Progenitor cell of endocrine pancreas (in vitro differentiated cells): ENCODE data around the gene DCXR. TPM values are rescaled to one million over a fixed set of nuclear protein-coding genes. Genes with fewer than 3 reads are reported as not detected.

ENCODE experiments used
- DNase-seq: peaks from one replicate; pipeline ENCODE4 v3.0.0; 2021; ENCODE audit warnings: low spot score; ENCODE audit not compliant: unreplicated experiment
- H3K27ac Mint-ChIP-seq: 2 replicates; pipeline ENCODE4 v1.8.0; 2021; ENCODE audit warnings: mild to moderate bottlenecking, moderate library complexity, mixed read lengths
- H3K27me3 Mint-ChIP-seq: 2 replicates; pipeline ENCODE4 v1.8.0; 2021; ENCODE audit warnings: mixed read lengths
- H3K36me3 Mint-ChIP-seq: 2 replicates; pipeline ENCODE4 v1.8.0; 2022; ENCODE audit warnings: mixed read lengths; ENCODE audit not compliant: insufficient read depth
- H3K4me1 Mint-ChIP-seq: 2 replicates; pipeline ENCODE4 v1.8.0; 2021; ENCODE audit warnings: low read depth, mixed read lengths
- H3K4me3 Mint-ChIP-seq: 2 replicates; pipeline ENCODE4 v1.8.0; 2021; ENCODE audit warnings: low read depth, mild to moderate bottlenecking, moderate library complexity, mixed read lengths
- H3K9me3 Mint-ChIP-seq: 2 replicates; pipeline ENCODE4 v1.8.0; 2021; ENCODE audit warnings: low read depth, mixed read lengths
- long read RNA-seq: library from polyadenylated mRNA; unstranded; transcript quantifications from one replicate; pipeline ENCODE4 v2.0.0, GENCODE V29; 2020
- total RNA-seq: library from RNA; stranded (reverse); gene quantifications from 2 replicates; pipeline ENCODE4 v1.2.1, GENCODE V29; 2021
- TF ChIP-seq, protein P1 (sequence below): fragments of 200-600 bp; sonication (generic); IDR thresholded peaks from one replicate; pipeline ENCODE4 v1.5.0; 2021; ENCODE audit warnings: antibody characterized with exemption, mild to moderate bottlenecking; ENCODE audit not compliant: unreplicated experiment

The DCXR gene
- total RNA-seq, result 72.2 and 77.6 TPM in 2 replicates
- long read RNA-seq, partial matches to known transcripts, result 2 of 8 reads
- long read RNA-seq, other reads (novel, unspliced or antisense), result 2 of 8 reads

DNA sequence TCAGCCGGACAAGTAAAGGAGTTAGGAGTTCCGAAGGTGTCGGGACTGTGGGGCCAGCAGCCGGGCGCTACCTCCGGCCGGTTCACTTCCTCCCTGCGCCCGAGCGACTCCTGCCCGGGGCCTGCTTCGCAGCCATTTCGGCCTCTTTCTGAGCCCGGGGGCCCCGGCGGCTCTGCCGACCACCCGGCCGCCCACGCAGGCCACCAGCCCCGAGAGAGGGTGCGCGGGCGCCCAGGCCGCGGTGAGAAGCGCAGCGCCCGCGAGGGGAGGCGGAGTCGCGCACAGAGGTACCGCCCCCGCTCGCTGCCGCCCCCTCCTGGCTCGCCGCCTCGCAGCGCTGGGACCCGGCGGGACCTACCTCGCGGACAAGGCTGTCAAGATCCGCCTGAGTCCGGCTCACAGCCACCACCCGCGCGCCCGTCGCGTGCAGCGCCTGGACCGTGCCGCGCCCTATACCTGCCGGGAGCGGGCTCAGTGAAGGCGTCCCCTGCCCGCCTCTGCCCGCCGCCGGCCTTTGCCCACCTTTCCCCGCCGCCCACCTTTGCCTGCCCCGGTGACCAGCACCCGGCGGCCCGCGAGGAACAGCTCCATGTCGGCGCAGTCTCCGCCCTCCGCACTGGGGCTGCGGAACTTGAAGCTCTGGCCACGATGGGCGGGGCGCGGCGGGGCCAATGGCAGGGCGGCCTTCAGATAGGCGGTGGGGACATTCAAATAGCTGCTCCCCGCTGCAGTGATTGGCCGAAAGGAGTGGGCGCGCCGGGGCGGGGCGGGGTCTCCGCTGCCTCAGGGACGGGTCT is at the start of gene DCXR:
Gene DCXR, minus strand, starts transcription at position 606 of the 797 bp plus-strand sequence. Its CDS starts 15 bp downstream, at position 591.
- no peaks in the 10 kb centered on the region for H3K9me3 Mint-ChIP-seq
- DNase-seq, result peak; percentile 93
- H3K36me3 Mint-ChIP-seq, result peaks cover 7% of the 10 kb centered on the region
- peak within 1 kb of the TSS; percentile 92 for H3K27ac Mint-ChIP-seq
- TF ChIP-seq, protein P1, sequence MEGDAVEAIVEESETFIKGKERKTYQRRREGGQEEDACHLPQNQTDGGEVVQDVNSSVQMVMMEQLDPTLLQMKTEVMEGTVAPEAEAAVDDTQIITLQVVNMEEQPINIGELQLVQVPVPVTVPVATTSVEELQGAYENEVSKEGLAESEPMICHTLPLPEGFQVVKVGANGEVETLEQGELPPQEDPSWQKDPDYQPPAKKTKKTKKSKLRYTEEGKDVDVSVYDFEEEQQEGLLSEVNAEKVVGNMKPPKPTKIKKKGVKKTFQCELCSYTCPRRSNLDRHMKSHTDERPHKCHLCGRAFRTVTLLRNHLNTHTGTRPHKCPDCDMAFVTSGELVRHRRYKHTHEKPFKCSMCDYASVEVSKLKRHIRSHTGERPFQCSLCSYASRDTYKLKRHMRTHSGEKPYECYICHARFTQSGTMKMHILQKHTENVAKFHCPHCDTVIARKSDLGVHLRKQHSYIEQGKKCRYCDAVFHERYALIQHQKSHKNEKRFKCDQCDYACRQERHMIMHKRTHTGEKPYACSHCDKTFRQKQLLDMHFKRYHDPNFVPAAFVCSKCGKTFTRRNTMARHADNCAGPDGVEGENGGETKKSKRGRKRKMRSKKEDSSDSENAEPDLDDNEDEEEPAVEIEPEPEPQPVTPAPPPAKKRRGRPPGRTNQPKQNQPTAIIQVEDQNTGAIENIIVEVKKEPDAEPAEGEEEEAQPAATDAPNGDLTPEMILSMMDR, result peak; percentile 87
- H3K27me3 Mint-ChIP-seq, result peaks cover 21% of the 10 kb centered on the region
- H3K4me1 Mint-ChIP-seq, result peaks cover 4% of the 10 kb centered on the region
- H3K4me3 Mint-ChIP-seq, result peak within 1 kb of the TSS; percentile 75

DNA sequence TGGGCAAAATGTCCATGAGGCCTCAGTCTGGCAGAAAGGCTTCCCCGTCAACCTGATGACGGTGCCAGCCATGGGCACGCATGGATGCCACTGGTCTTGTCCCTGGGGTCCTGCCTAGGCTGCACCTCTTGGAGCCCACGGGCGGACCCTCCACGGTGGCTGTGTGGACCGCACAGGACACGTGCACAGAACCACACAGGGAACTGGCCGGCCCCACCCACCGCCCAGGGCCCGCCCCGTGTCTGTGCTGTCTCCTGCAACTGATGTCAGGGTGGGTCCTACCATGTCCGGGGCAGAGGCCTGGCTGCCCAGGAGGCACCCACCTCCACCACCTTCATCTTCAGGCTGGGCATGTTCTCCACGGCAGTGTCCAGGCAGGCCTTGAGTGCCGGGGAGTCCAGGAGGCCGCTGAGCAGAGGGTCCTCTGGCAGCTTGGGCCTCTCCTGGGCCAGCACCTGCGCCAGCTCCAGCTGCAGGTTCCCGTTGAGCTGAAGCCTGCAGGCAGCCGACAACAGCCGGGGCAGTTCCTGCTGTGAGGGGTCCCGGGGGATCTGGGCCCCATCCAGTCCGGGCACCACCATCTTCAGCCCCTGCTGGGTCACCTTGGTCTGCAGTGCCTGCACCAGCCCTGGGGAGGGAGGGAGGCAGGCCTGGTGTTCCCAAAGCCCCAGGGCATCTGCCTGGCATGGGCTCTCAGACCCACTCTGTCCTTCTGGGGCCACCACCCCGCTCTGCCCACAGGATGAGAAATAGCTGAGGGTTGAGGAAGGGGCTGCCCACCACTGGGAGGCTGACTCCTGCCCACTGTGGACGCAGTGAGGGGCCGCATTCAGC is 48.7 kb upstream of the DCXR start:
- Mint-ChIP-seq H3K27ac (no peak overlapping the region), H3K4me3 (no peak overlapping the region), H3K9me3 (no peaks in the 10 kb centered on the region), H3K27me3 (no peaks in the 10 kb centered on the region), H3K4me1 (no peaks in the 10 kb centered on the region), H3K36me3 (peaks cover 3% of the 10 kb centered on the region)
- TF ChIP-seq, protein P1, result no peak
- no peak for DNase-seq

- no peak overlapping the region for H3K27ac Mint-ChIP-seq
- H3K4me1 Mint-ChIP-seq, result no peaks in the 10 kb centered on the region
- H3K27me3 Mint-ChIP-seq, result no peaks in the 10 kb centered on the region
- H3K36me3 Mint-ChIP-seq, result peaks cover 3% of the 10 kb centered on the region
- TF ChIP-seq, protein P1, result no peak
- H3K9me3 Mint-ChIP-seq, result no peaks in the 10 kb centered on the region
- DNase-seq, result no peak
- no peak overlapping the region for H3K4me3 Mint-ChIP-seq
Measured at GRCh38 chr17:82085031-82085861, 47.7 kb upstream of the DCXR start.

GRCh38 chr17:82084373-82085030 is 47.0 kb upstream of the DCXR start:
- H3K36me3 Mint-ChIP-seq, result peaks cover 3% of the 10 kb centered on the region
- TF ChIP-seq, protein P1, result no peak
- no peaks in the 10 kb centered on the region for H3K9me3 Mint-ChIP-seq
- H3K4me3 Mint-ChIP-seq, result no peak overlapping the region
- H3K27me3 Mint-ChIP-seq, result no peaks in the 10 kb centered on the region
- no peak overlapping the region for H3K27ac Mint-ChIP-seq
- no peak for DNase-seq
- no peaks in the 10 kb centered on the region for H3K4me1 Mint-ChIP-seq
